SJCRH30 (cell line): ENCODE results near the gene KRT80. TPM values are rescaled to one million over a fixed set of nuclear protein-coding genes. Genes with fewer than 3 reads are reported as not detected.
A peak's percentile ranks its signal among the peaks of the same experiment; 100 is the strongest.
"Not testable (repeated sequence)": the region's sequence is repeated elsewhere in the genome, so short reads cannot be mapped to it uniquely, and the experiment has no call there.

Experiments used
- DNase-seq, 2 experiments: peaks; one replicate each; pipeline ENCODE4 v3.0.0-alpha.2; 2015 to 2020
- H3K27ac ChIP-seq: fragments of 250-450 bp; sonication (Bioruptor Pico); 2 replicates; pipeline ENCODE4 v1.5.1; 2020; ENCODE audit warnings: mild to moderate bottlenecking, moderate library complexity
- H3K27me3 ChIP-seq: fragments of 250-450 bp; sonication (Bioruptor Pico); 2 replicates; pipeline ENCODE4 v1.5.1; 2020; ENCODE audit warnings: mild to moderate bottlenecking, moderate library complexity
- H3K36me3 ChIP-seq: fragments of 250-450 bp; sonication (Bioruptor Pico); 2 replicates; pipeline ENCODE4 v1.5.1; 2020; ENCODE audit warnings: mild to moderate bottlenecking, moderate library complexity
- H3K4me1 ChIP-seq: fragments of 250-450 bp; sonication (Bioruptor Pico); 2 replicates; pipeline ENCODE4 v1.5.1; 2020; ENCODE audit warnings: mild to moderate bottlenecking, moderate library complexity
- H3K4me3 ChIP-seq: fragments of 250-450 bp; sonication (Bioruptor Pico); 2 replicates; pipeline ENCODE4 v1.5.1; 2020; ENCODE audit warnings: mild to moderate bottlenecking, moderate library complexity
- H3K9me3 ChIP-seq: fragments of 250-450 bp; sonication (Bioruptor Pico); replicated peaks from 2 replicates; pipeline ENCODE4 v1.5.1; 2020; ENCODE audit warnings: mild to moderate bottlenecking, moderate library complexity
- total RNA-seq: library from RNA; depleted of rRNA; stranded (reverse); fragments of >200 nt; shearing (Covaris generic); gene quantifications from 2 replicates; pipeline ENCODE4 v1.2.3, GENCODE V29; 2014; rRNA removed

Gene KRT80
- 45.7 and 49.0 TPM in 2 replicates for total RNA-seq

DNA sequence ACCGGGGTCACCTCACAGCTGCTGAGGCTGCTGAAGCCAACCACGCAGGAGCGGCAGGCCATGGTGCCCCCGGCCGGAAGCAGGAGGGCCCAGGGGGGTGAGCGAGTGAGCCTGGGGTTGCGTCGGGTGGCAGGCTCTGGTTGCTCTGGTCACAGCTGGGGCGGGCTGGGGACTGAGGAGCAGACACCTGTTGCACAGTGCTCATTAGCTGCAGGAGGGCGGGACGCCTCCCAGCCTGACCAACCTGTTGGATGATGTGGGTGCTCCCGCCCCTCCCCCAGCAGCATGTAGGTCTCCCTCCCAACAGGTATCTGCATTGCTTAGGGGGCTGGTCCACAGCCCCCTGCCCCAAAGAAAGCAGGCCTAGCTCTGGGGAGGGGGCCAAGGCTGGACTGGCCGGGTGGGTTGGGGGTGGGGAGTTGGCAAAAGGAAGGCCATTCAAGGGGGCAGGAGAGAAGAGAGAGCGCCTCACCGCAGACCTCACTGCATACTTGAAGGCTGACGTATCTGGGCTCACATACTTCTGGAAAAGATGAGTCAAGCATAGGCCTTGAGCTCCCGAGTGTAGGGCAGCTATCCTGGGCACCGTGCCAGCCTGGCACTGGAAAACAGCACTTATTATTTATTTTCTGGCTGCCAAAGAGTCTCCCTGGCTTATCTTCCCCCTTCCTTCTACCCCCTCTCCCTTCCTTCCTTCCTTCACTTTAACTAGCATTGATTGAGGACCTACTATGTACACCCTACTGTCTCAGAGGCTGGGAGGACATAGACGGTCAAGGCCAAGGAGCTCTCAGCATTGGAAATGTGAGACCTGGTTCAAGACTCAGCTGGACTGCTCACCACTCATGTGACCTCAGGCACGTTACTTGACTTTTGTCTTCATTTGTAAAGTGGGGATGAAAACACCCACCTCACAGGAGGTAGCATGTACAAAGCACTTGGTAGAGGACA, at the start of gene KRT80:
TSS of gene KRT80 (minus strand) at position 174 of the 951 bp plus-strand sequence. CDS start at position 62, 112 bp downstream.
- H3K4me3 ChIP-seq = peak within 1 kb of the TSS; percentile 58
- no peaks in the 10 kb centered on the region for H3K9me3 ChIP-seq
- H3K27me3 ChIP-seq = no peaks in the 10 kb centered on the region
- peak; percentile 97 to 98 for DNase-seq
- H3K4me1 ChIP-seq = peaks cover 66% of the 10 kb centered on the region
- H3K27ac ChIP-seq = peak within 1 kb of the TSS; percentile 88
- H3K36me3 ChIP-seq = no peaks in the 10 kb centered on the region; the same call in 1 of the 2 replicates

DNA sequence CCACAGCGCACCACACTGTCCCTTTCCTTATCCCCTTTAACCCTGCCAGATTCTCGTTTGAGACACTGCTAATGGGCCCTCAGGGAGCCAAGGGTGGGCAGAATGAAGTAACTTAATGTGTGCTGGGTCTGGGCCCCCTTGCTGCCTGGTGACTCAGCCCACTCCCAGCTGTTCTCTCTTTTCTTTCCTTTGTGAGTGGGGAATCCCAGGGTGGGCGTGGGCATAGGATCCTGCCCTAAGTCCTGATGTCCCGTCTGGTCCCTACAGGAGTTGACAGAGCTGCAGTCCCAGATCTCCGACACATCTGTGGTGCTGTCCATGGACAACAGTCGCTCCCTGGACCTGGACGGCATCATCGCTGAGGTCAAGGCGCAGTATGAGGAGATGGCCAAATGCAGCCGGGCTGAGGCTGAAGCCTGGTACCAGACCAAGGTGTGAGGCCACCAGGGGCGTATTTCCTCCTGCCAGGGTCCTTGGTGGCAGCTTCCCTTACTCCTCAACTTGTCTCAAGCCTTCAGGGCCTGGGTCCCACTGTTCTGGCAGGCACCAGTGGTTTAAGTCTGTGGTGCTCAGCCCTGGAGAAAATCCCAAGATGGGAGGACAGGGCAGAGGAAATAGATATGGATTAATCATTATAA, 49.5 kb upstream of the KRT80 start:
- DNase-seq = peak; percentile 59 to 66

DNA sequence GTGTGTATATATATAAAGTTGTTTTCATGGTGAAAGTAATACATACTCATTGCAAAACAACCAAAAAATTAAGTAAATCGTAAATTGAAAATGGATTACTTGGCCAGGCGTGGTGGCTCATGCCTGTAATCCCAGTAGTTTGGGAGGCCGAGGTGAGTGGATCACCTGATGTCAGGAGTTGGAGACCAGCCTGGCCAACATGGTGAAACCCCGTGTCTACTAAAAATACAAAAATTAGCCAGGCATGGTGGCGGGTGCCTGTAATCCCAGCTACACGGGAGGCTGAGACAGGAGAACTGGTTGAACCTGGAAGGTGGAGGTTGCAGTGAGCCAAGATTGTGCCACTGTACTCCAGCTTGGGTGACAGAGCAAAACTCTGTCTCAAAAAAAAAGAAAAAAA, 48.4 kb upstream of the KRT80 start:
- DNase-seq, H3K27ac ChIP-seq, H3K36me3 ChIP-seq: not testable (repeated sequence)

More for the DNA sequence above, 49.5 kb upstream of the KRT80 start:
- Histone ChIP-seq H3K27me3 (no peaks in the 10 kb centered on the region), H3K36me3 (no peaks in the 10 kb centered on the region), H3K4me3 (no peak overlapping the region), H3K4me1 (peaks cover 48% of the 10 kb centered on the region), H3K27ac (peak overlapping the region; percentile 26), H3K9me3 (no peaks in the 10 kb centered on the region)

DNA sequence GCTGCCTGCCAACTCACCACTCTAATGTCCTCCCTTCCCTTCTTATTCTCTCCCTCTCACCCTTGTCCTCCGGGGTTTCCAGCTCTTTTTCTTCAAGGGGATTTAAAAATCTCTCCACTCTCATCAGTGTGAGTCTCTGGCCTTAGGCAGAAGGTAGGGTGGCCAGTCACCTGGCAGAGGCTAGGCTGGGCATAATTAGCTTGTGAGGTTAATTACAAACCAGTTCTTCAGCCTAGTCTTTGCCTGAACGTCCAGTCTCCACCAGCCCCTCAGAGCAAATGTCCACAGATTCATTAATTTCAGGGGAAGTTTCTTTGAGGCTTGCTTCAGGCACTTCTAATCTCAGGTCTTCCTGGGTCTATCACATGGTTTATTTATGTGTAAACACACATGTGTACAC, 48.0 kb upstream of the KRT80 start:
- Histone ChIP-seq H3K9me3 (no peaks in the 10 kb centered on the region), H3K27me3 (no peaks in the 10 kb centered on the region), H3K27ac (no peak overlapping the region), H3K4me3 (no peak overlapping the region), H3K36me3 (no peaks in the 10 kb centered on the region), H3K4me1 (peaks cover 40% of the 10 kb centered on the region)
- DNase-seq = no peak

More for the DNA sequence above, 48.4 kb upstream of the KRT80 start:
- H3K9me3 ChIP-seq, H3K4me3 ChIP-seq, H3K27me3 ChIP-seq: not testable (repeated sequence)
- H3K4me1 ChIP-seq = peaks cover 42% of the 10 kb centered on the region

DNA sequence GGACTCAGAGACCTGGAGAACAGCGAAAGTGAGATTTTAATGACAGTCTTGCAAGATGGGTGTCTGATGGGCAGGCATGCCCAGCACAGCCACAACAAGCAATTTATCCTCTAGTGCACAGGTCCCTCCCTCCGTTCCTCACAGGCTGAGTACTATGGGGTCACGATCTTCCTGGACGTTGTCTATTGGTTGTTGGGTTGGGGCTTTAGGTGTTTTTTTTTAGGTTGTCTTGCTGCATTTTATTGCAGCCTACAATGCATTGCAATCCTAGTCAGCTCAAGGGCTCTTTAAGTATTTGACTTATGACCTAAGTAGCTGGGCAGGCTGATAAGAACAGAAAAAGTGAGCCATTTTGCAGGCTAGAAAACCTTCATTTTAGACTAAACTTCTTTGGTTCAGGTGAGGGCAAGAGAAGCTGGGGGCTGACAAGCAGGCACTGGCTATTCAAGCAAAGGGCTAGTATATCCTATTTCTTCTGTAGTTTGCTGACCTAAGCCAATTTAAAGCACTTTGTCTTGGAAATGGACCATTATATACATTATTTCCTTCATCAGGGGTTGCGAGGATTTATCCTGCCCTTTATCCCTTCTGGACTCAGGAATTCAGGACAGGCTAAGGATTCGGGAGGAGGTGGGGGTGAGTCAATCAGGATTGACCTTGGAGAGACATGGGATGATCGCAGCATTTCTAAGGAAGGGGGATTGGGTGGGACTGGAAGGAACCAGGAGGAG, 47.3 kb upstream of the KRT80 start:
- no peaks in the 10 kb centered on the region for H3K27me3 ChIP-seq
- no peaks in the 10 kb centered on the region for H3K9me3 ChIP-seq
- H3K4me1 ChIP-seq = peaks cover 34% of the 10 kb centered on the region
- H3K4me3 ChIP-seq = no peak overlapping the region
- no peak for DNase-seq
- H3K36me3 ChIP-seq = no peaks in the 10 kb centered on the region
- no peak overlapping the region for H3K27ac ChIP-seq

DNA sequence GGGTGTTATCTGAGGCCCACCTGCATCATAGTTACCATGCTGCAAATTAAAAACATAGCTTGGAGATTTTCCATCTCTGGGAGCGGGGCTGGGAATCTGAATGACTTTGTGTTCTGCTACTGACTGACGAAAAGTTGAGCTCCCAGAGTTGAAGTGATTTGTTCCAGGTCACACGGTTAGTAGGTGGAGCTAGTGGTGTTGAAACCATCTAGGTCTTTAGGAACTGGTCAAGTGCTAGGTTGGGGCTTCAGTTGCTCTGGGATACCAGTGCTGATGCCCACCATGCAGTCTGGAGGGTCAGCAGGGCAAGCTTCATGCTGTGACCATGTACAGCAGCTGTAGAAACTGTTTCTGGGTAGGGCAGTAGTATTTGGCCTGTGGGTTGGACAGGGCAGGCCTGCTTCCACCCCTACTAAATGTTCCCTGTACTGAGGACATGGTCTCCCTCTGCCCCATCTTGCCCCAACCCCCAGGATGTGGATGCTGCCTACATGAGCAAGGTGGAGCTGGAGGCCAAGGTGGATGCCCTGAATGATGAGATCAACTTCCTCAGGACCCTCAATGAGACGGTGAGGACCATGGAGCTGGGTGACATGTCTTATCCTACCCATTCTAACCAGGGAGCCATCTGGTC, 46.5 kb upstream of the KRT80 start:
- Histone ChIP-seq H3K36me3 (no peaks in the 10 kb centered on the region), H3K4me3 (no peak overlapping the region), H3K27me3 (no peaks in the 10 kb centered on the region), H3K4me1 (peaks cover 27% of the 10 kb centered on the region), H3K9me3 (no peaks in the 10 kb centered on the region), H3K27ac (no peak overlapping the region)
- DNase-seq = no peak

DNA sequence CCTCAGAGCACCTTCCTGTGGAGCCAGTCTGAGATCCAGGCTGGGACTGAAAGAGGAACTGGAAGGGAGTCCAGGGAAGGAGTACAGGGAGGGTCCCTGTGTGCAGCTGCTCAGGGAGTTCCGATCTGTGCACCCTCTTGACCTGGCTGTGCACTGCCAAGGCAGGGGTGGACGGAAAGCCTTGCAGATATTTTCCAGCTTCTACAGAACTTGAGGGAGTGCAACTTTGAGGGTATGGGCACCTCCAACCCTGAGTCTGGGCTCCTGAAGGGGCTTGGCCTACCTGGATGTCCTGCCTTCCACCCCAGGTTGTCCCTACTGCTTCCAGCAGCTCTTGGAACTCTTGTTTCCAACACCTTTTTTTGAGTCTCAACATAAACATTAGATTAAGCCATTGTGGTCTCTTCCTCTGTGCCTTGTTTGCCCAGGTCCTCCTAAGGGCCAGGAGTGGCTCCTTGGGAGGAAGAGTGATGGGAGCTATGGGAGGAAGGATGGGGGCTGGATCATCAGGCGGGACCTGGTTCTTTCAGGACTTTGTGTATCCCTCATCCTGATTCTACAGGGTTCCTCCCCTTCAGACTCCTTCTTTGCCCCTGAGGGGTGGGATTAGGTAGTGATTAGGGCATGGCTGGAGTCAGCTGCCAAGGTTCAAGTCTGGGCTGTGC, 44.7 kb upstream of the KRT80 start:
- no peaks in the 10 kb centered on the region for H3K9me3 ChIP-seq
- H3K27me3 ChIP-seq = no peaks in the 10 kb centered on the region
- no peak overlapping the region for H3K27ac ChIP-seq
- H3K36me3 ChIP-seq = no peaks in the 10 kb centered on the region
- peaks cover 18% of the 10 kb centered on the region for H3K4me1 ChIP-seq
- DNase-seq = no peak
- no peak overlapping the region for H3K4me3 ChIP-seq

DNA sequence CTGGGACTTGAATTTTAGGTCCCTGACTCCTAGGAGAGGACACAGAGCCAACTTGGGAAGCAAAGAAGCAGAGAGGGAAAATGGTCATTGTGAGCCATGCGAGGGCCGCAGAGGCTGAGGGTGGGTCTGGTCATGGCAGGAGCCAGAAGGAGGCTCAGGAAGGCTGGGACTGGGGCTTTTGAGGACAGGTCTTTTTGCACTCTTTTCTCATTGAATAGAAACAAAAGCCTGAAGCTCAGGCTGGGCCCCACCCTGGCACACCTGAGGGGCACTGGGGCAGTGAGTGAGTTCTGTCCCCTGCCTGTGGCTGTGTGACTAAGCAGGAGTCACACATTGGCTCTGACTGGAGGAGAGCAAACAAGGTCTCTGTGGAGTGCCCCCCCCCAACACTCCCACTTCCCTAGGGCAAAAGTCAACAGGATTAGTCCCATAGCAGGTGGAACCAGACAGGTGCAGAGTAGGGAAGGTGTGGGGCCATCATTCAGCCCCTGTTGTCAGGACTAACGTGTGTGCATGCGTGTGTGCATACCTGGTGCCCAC, 44.1 kb upstream of the KRT80 start:
- Histone ChIP-seq H3K9me3 (no peaks in the 10 kb centered on the region), H3K4me1 (peaks cover 12% of the 10 kb centered on the region), H3K36me3 (no peaks in the 10 kb centered on the region), H3K27ac (no peak overlapping the region), H3K4me3 (no peak overlapping the region), H3K27me3 (no peaks in the 10 kb centered on the region)
- no peak for DNase-seq

DNA sequence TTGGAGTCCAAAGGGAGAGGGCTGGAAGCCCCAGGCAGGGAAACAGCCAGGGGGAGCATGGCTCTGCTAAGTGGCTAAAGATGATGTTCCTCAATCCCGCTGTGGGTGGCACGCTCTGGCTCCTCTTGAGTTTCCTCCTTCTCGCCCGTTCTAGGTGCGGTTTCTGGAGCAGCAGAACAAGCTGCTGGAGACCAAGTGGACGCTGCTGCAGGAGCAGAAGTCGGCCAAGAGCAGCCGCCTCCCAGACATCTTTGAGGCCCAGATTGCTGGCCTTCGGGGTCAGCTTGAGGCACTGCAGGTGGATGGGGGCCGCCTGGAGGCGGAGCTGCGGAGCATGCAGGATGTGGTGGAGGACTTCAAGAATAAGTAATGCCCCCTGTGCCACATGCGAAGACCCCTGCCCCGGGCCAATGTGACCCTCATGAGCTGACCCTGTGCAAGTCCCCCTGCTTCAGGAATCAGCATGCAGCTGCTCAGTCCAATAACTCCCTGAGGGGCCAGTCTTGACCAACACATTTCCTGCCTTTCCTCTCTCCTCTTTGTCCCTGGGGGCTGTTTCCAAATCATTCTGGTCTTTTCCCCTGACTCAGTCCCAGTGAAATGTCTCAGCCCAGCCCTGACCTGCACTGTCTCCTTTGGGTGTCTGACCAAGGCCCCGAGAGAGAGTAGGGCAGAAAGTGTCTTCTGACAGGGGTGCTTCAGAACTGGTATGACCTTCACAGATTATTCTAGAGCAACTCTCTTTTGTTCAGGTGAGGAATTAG, 43.4 kb upstream of the KRT80 start:
- no peaks in the 10 kb centered on the region for H3K9me3 ChIP-seq
- H3K27ac ChIP-seq = no peak overlapping the region
- peaks cover 10% of the 10 kb centered on the region; the same call in 1 of the 2 replicates for H3K4me1 ChIP-seq
- no peaks in the 10 kb centered on the region for H3K27me3 ChIP-seq
- no peaks in the 10 kb centered on the region for H3K36me3 ChIP-seq
- DNase-seq = no peak
- H3K4me3 ChIP-seq = no peak overlapping the region

DNA sequence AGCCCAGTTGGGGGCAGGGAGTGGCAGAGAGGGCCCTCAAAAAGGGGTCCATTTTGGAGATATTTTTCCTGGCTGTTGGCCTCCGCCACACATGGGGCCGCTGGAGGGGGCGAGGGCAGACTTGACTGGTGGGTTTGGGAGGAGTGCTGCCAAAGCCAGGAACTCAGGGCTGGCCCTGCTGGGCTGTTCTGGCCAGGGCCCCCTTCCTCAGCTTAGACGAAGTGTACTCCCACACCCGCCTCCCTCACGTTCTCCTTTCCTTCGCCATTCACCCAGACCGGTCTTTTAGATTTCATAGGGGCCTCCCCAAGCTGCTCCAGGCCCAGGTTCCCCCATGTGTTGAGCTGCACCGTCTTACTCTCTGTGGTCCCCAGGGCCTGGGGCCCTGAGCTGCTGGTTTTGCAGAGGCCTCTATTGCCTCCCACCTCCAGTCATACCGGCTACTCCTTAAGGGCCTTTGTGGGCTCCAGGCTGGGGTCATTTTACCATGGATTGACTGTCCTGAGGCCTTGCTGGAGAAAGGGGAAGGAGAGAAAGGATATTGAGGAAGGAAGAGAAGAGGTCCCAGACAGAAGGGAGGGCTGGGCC, 42.5 kb upstream of the KRT80 start:
- H3K27ac ChIP-seq = no peak overlapping the region
- H3K4me1 ChIP-seq = peaks cover 9% of the 10 kb centered on the region; the same call in 1 of the 2 replicates
- H3K9me3 ChIP-seq = no peaks in the 10 kb centered on the region
- H3K27me3 ChIP-seq = no peaks in the 10 kb centered on the region
- no peak overlapping the region for H3K4me3 ChIP-seq
- DNase-seq = no peak
- H3K36me3 ChIP-seq = no peaks in the 10 kb centered on the region

DNA sequence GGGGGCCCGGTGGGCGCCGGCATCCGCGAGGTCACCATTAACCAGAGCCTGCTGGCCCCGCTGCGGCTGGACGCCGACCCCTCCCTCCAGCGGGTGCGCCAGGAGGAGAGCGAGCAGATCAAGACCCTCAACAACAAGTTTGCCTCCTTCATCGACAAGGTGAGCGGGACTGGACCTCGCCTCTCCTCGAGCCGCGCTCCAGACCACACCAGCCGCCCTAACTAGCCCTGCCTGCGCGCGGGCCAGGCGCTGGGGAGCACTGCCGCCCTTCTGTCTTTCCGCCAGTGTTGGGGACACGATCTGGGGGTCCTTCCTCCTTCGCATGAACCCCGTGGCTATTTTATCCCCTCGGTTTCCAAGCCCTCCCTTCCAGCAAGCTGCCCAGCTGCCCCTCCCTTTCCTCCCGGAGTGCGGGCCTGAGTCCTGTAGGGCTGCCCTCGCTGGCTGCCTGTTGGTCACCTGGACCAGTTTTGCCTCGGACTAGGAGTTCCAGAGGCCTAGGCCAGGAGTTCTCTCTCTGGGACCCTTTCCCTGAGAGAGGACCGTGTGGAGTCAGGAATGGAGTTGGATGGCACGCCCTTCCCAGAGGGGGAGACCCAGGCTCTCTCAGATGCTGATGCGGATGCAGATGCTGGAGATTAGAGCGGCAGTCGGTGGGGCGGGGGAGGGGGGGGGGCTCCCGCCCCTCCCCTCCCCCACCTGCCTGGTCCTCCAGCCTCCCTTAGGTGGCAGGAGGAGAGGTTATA, 41.8 kb upstream of the KRT80 start:
- Histone ChIP-seq H3K27ac (no peak overlapping the region), H3K4me3 (no peak overlapping the region), H3K36me3 (no peaks in the 10 kb centered on the region), H3K4me1 (peaks cover 9% of the 10 kb centered on the region; the same call in 1 of the 2 replicates), H3K27me3 (no peaks in the 10 kb centered on the region), H3K9me3 (no peaks in the 10 kb centered on the region)
- DNase-seq = no peak

DNA sequence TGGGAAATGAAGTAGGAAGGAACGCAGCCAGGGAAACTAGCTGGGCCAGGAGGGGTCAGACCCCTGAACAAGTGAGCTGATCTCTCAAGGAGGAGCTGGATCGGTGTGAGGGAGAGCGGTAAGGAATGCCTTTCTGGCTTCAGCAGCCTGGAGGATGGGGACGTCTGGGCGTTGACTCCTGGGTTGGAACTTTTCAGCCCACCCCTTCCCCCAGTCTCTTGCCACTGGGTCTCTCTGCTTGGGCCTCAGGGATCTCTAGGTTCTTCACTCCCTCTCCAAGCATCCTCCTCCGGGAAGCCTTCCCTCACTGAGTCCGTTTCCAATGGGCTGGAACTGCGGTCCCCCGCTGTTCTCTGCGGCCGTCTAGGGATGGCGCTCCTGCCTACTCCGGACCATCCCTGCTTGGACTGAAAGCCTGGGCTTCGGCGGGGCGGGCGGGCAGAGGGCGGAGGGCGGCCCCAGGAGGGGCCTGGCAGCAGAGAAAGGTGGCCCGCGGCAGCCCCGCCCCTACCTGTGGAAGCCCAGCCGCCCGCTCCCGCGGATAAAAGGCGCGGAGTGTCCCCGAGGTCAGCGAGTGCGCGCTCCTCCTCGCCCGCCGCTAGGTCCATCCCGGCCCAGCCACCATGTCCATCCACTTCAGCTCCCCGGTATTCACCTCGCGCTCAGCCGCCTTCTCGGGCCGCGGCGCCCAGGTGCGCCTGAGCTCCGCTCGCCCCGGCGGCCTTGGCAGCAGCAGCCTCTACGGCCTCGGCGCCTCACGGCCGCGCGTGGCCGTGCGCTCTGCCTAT, 41.1 kb upstream of the KRT80 start, which contains the start of gene KRT7:
TSS of gene KRT7 (plus strand) at position 570 of the 788 bp plus-strand sequence. CDS start at position 624, 54 bp downstream.
- no peaks in the 10 kb centered on the region for H3K27me3 ChIP-seq
- no peaks in the 10 kb centered on the region for H3K36me3 ChIP-seq
- DNase-seq = no peak
- peaks cover 9% of the 10 kb centered on the region; the same call in 1 of the 2 replicates for H3K4me1 ChIP-seq
- no peaks in the 10 kb centered on the region for H3K9me3 ChIP-seq
- H3K27ac ChIP-seq = no peak within 1 kb of the TSS
- H3K4me3 ChIP-seq = no peak within 1 kb of the TSS
